HG03108 (cell line): ENCODE data around the gene SURF1.

Experiments
- ATAC-seq: cut with Tn5 transposase; IDR thresholded peaks from one replicate; pipeline ENCODE4 v1.9.1; 2021; ENCODE audit warnings: moderate library complexity; ENCODE audit not compliant: unreplicated experiment

Gene SURF1

DNA sequence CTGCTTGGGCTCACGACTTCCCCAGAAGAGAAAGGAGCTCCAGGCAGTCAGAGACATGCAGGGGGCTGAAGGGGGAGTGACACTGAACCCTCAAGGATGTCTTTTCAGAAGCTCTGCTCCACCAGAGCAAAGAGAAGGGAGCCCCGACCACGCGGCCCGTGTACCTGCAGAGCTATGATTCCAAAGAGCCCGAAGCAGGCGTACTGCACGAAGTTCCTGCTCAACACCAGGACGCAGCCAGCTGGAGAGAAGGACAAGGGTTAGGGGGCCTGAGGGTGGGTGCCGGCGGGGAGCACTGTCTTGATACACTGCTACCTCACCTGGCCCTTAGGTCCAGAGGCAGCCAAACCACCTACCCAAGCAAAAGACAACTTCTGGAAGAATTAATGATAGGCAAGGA, 10.1 kb upstream of the SURF1 start:
- ATAC-seq: no peak

DNA sequence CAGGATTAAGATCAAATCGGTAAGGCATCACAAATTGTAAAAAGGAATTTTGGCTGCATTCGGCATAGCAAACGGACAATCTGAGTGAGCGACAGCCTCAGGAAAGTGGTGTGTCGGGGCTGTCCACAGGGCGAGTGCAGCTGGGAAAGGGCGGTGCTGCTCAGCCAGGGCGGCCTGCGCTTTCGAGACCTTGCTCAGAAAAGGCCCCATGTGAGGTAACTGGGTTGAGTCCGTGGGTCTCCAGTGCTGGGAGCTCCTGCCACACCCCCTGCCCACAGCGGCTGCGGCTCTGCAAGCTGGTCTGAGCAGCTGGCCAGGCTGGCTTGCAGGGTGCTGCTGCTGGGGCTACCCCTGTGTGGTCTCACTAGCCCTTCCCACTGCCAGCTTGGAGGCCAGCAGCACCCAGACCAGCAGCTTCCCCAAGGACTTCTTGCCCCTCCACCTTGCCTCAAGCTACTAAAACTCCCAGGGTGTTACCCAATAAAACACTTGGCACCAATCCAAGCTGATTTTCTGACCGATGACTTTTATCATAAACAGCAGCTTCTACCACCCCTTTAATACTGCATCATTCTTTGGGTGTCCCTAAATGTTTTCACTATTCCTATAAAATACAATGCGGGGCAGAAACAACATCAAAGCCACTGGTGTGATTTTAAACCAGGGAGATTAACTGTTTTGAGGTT, 6.2 kb upstream of the SURF1 start:
- ATAC-seq: no peak

DNA sequence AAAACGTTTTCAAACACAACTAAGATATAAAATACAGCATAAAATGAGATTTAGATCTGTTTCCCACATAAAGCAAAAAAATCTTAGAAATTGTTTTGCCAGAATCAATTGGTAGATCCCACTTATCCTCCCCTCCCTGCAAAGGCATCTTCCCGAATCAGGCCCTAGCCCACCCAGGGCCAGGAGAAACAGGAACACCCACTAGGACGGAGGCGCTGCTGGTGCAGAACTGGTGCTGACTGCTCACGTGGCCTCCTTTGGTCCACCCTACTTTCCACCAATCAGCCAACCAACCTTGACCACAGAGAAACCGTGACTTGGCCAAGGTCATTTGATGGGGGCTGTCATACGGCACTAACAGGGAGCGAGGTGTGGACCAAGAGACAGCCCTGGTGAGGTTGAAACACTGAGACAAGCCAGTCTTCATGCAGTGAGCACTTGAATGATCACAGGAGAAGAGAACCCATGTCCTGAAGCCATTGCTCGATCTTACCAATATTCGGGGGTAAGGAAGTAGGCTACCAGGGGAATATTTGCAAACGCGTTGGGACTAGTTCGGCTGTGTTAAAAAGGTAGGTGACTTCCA, 5.3 kb upstream of the SURF1 start:
- no peak for ATAC-seq

DNA sequence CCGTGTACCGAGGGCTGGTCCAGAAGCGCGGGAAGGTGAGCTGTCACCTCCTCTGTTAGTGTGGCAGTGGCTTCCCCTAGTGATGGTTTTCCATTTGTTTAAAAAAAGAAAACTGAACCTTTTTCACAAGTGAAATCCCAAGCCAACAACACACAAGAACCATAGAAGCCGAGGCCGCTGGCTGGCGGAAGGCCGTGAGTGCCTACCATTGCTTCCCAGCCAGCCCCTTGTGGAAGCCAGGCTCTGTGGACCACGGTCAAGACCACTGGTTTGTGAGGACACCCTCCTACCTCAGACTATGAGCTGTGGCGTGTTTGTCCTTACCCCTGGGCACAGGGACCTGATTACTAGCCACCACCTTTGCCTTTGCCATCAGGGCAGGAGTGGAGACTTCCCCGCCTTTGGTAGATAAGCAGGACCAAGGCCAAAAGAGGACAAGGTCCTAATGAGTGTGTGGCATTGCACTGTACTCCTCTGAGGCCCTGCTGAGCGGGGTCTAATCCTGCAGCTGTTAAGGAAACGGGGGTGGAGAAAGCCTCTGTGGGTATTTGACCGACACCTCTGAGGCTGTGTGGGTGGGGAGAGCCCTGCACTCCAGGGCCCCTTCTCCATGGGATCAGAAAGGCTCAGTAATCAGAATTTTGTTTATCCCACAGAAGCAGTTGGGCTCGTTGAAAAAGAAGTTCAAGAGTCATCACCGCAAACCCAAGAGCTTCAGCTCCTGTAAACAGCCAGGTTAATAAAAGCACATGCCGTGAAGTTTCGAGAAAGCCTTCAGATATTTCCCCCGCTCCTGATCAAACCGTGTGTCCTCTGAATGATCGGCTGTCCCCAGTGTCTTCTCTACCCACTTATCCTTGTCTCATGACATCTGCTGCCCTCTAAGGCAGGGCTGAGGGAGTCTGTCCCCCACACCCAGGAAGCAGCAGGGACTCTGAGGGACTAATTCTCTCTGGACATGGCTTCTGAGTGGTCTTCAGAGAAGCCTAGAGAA, 4.4 kb upstream of the SURF1 start:
- no peak for ATAC-seq

DNA sequence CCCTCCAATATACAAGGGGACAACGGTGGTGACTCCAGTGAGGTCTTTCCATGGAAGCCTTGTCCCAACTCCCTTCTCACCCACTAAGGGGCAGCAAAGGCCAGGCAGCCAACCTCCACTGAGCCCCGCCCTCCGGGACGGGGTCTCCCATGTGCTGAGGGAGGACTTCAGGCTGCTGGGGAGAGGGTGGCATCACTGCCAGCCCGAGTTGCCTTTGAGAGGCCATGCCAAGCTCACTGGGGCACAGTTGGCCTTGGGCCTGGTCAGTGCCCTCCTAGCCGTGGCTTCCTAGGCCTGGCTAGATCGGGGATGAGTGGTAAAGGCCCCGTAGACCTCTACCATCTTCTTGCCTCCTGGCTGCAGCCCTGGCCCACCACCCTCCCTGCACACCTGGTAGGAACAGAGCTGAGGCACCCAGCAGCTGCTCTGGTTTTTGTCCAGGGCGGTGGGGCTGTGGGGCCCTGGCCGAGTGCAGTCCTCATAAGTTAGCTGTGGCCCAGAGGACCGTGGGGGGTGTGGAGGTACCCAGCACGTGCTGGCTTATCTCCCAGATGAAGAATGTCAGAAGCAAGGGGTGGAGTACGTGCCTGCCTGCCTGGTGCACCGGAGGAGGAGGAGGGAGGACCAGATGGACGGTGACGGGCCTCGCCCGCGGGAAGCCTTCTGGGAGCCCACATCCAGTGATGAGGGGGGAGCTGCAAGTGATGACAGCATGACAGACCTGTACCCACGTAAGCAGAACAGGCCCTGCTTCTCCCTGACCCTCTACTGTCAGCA, 3.3 kb upstream of the SURF1 start:
- no peak for ATAC-seq

DNA sequence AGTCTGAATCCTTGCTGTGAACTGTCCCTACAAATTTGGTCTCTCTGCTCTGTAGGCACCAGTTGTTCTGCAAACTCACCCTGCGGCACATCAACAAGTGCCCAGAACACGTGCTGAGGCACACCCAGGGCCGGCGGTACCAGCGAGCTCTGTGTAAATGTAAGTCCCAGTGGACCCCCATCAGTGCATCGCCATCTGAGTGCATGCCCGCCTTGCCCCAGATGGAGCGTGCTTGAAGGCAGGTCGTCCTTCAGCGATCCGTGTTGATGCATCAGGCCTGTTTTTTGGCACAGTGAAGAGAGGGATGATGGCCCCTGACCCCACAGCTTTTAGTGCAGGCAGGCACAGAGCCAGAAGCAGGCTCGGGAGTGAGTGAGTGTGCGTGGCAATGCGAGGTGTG, 1.4 kb upstream of the SURF1 start:
- ATAC-seq: no peak

DNA sequence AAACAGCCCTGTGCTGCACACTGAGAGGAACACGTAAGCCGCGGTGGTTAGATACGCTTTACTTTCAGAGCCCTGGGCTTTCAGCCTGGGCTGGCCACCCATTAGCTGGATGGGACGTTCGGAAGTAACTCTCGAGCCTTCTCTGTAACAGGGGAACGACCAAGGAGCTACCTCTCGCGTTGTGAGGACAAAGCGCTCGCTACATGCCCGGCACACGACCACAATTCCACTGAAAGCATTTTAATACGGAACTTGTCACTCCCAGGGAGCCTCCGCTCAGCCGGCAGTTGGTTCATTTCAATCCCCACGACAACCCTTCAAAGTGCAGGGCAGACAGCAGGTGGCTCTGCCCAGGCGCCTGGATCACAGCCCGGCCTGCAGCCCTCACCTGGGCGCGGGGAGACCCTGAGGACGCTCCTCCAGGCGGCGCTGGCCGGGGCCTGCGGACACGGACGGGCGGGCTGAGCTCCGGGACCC, 368 bp downstream of the SURF1 start:
- ATAC-seq: no peak

DNA sequence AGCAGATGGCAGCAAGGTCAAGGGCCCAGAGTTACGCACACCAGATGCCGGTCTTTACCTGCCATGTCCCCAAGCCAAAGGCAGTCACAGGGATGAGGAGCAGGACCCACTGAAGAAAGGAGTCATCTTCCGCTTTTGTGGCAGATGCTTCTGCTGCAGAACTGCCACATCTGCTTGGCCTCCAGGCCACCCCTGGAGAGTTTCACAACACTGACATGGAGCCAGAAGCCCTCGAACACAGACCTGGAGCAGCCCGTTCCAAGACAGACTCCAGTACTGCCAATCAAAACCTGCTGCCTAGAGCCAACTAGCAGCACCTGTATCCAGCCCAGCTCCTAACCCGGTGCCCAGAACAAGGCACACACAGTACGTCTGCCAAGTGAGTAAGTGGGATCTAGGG, 1.5 kb downstream of the SURF1 start:
- no peak for ATAC-seq

DNA sequence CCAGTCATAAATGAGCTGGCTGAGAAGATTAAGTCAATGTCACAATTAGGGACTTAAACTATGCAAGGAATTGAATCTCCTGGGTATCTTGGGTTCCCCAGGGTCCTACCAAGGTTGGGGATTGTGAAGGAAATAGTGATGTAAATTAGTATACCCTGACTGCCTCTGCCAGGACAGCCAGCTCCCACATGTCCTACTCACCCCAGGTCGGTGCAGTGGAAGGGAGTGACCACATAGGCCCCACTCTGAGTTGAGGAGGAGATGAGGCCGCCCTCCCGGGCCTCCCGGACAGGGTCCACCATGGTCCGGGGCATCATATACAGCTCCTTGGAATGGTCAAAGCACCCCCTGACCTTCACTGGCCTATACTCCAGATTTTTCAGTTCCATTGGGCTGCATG, 2.7 kb downstream of the SURF1 start:
- ATAC-seq: no peak

DNA sequence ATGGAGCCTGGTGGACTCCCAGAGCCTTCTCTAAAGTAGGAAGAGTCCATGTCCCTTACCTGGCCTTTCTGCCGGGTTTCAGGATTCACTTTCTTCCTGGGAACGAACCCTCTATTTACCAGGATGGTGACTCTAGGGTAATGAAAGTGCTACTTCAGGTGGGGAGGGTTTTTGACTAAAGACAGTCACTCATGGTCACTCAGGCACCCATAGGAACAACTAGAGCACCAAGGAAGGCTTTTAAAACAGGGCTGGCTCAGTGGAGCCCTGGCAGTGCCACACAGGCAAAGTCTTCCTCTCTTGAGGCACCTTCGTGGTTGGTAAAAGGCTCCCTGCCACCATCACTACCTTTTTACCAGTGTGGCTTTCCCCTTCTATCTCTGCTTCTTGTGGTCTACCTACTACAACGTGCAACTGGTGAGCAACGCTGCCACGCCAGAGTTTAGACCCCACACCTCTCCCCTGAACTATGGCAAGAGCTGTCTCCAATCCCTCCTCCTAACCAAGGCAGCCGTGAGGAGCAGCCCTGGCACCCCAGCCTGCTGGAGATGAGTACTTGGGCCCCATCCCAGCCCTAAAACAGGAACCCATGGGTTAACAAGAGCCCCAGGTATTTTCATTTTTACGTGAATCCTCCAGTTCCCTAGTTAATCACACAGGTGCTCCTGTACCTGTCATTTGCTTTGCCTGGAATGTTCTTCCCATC, 3.5 kb downstream of the SURF1 start:
- no peak for ATAC-seq

DNA sequence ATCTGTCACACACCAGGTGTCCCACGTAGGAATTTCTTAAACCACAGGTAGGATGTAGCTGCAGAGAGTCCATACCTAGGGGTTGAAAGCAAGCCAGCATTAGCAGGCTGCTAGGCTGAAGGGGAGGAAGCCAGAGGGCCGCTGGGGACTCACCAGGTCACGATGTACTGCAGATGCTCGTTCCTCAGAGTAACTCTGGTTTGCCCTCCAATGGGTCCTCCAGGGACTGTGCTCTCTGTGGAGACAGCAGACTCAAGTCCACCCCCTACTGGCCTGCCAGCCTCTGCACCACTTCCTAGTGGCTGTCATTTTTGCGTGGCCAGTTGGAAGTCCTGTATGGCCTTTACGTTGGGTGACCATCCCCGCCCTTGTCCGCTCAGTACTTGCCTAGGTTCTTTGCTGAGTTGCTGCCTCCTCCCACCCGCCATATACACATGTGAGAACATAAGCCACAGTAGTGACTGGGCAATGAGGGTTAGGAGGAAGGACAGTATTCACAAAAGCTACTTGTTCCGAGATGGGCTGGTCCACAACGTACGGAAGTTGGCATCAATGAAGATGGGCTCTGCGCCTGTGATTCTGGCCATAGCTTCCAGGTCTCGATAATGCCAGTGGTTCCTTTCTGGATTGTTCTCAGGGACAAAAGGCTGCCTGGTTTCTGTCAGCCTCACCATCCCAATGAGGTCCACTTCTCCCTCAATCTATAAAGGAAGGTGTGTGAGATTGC, 4.2 kb downstream of the SURF1 start:
- ATAC-seq: no peak

DNA sequence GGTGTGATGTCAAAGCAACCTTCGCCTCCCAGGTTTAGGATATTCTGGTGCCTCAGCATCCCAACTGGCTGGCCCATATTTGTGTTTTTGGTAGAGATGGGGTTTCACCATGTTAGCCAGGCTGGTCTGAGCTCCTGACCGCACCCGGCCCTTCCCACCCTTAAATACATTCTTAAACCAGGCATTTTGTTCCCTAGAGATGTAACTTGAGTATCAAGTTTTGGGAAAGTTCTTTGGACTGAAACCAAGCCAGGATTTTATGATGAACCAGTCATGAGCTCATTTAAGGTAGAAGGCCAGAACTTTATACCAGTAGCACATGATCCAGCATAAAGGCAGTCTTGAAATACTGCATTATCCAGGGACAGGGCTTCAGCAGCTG, 4.8 kb downstream of the SURF1 start:
- no peak for ATAC-seq

DNA sequence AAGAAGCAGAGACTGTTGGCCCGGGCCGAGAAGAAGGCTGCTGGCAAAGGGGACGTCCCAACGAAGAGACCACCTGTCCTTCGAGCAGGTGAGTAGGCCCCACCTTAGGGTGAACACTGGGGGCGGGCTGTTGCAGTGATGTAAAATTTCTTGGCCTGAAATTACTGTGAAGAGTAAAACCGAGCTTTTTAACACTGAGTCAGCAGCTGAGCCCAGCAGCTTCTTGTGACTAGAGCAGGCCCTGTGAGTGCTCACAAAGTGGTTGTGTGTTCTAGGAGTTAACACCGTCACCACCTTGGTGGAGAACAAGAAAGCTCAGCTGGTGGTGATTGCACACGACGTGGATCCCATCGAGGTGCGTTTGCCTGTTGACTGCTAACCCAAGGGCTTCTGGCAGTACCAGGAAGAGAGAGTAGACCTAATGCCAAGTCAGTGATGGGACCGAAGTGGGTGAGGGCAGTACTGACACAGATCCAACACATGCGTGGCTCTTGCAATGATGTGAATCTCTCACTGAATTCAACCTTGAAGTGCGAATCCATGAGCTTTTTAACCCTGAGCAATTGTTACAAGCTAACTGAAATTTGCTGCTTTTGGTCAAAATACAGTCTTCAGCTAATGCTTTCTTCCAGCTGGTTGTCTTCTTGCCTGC, 6.2 kb downstream of the SURF1 start:
- no peak for ATAC-seq

DNA sequence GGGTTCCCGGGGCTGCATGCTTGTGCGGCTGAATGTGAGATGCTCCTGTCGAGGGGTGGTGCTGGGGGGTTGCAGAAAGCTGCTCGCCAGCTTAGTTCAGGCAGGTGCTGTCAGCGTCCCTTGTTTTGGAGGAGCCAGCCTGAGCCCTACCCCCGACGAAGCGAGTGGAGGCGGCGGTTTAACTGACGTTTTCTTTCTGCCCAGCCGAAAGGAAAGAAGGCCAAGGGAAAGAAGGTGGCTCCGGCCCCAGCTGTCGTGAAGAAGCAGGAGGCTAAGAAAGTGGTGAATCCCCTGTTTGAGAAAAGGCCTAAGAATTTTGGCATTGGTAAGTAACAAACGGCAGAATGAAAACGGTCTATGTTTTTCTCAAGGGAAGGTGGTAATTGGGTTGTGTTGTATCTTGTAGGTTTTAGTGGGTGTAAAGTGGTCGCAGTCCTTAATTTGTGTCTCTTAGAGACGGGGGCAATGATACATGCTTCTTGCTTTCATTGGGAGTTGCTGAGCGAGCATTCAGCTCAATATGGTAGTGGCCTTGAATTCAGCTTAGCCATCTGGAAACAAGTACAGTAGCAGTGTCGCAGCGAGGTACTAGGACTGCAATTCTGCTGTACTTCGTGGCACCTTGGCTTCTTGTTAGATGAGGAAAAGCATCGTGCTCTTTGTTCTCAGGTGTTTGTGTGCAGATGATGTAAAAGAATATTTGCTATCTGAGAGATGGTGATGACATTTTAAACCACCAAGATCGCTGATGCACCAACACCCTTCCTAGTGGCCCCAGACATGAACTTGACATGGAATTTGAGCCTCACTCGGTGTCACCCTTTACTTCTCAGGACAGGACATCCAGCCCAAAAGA, 7.3 kb downstream of the SURF1 start:
- no peak for ATAC-seq

DNA sequence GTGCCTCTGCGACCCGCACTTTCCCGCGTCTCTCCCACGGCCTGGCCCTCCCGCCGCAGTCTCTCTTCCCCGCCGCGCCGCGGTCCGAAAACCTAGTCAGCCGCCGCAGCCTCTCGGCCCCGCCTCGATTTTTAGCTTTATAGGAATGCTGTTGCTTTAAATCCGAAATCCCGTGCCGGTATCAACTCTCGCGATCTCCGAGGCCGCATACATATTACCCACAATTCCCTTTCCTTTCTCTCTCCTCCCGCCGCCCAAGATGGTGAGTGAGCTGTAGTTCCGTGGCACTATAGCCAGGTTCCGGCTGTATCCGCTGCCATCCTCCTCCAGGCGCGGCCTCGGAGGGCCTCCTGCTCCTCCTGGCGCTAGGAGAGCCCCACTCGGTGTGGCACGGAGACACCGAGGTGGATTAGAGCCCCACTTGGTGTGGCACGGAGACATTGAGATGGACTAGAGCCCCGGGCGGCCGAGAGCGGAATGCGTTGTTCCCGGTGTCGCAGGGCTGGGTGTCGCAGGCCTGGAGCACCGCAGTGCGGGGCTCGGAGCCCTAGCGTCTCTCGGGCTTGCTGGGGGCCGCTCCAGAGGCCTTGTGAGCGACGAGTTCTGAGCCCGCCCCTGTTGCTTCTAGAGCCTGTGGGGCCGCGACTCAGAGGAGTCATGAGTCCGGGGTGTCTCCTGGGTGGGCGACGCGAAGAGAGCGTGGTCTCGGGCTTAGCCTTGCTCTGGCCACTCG, 8.1 kb downstream of the SURF1 start, which contains the start of the genes MED22 and RPL7A:
Gene MED22, minus strand, starts transcription at position 147 of the 733 bp plus-strand sequence. CDS start 1,469 bp downstream, outside the sequence.
Gene RPL7A, plus strand, starts transcription at position 234 of the 733 bp plus-strand sequence. Its CDS starts 26 bp downstream, at position 260.
- ATAC-seq: peak; percentile 73

DNA sequence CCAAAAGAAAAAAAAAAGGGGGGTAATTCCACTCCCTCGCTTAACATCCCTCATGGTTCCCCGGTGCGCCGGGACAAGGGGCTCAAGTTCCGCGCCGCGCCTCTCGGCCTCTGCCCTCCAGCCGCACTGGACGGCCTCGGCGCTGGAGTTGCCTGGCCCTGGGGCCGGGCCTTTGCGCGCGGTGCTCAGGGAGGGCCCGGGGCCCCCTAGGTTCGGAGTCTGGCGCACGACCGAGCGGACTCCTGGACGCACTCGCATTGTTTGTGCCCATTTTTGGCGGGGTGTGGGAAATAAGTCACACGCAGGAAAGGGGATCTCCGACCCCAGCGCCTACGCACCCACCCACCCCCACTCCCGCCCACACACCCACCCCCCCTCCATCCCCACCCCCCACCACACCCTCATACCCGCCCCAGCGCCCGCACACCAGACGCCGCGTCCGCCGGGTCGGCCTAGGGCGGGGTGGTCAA, 8.7 kb downstream of the SURF1 start:
- peak; percentile 12 for ATAC-seq
